Ectodermal cell (in vitro differentiated cells): ENCODE measurements around the gene RPS19BP1. TPM values are rescaled to one million over a fixed set of nuclear protein-coding genes. Genes with fewer than 3 reads are reported as not detected.

Experiments used
- H3K27ac ChIP-seq: 2 replicates; pipeline ENCODE4 v1.7.0; 2013; ENCODE audit warnings: mild to moderate bottlenecking, low read depth, low read length; ENCODE audit not compliant: insufficient read depth, poor library complexity, severe bottlenecking
- H3K27me3 ChIP-seq: 2 replicates; pipeline ENCODE4 v1.7.0; 2013; ENCODE audit warnings: mild to moderate bottlenecking, low read length; ENCODE audit not compliant: insufficient read depth, control insufficient read depth, poor library complexity, severe bottlenecking
- H3K36me3 ChIP-seq: one replicate; pipeline ENCODE4 v1.7.0; 2013; ENCODE audit warnings: low read length; ENCODE audit not compliant: control insufficient read depth, insufficient read depth
- H3K4me1 ChIP-seq: one replicate; pipeline ENCODE4 v1.7.0; 2013; ENCODE audit warnings: low read length; ENCODE audit not compliant: control insufficient read depth, insufficient read depth
- H3K4me3 ChIP-seq: 2 replicates; pipeline ENCODE4 v1.7.0; 2013; ENCODE audit warnings: low read depth, low read length, control low read depth; ENCODE audit not compliant: insufficient read depth
- H3K9me3 ChIP-seq: 2 replicates; pipeline ENCODE4 v1.7.0; 2013; ENCODE audit warnings: mild to moderate bottlenecking, low read length, moderate library complexity; ENCODE audit not compliant: control insufficient read depth
- WGBS, 2 experiments: methylation state at CpG; one replicate each; pipeline ENCODE4 v1.1.7; 2013; ENCODE audit warnings: missing lambda C conversion rate in 2 of 2; 5-methylcytosine and 5-hydroxymethylcytosine counted together
- polyA plus RNA-seq, 4 experiments: library from polyadenylated mRNA; stranded (reverse); fragments of 50-300 nt; gene quantifications; one replicate each; pipeline ENCODE4 v1.2.3, GENCODE V29; 2013

RPS19BP1 gene
- polyA plus RNA-seq (2013, experiment 1 of 4): 67.8 TPM
- 69.3 TPM for polyA plus RNA-seq (2013, experiment 2 of 4)
- 68.2 TPM for polyA plus RNA-seq (2013, experiment 3 of 4)
- 79.0 TPM for polyA plus RNA-seq (2013, experiment 4 of 4)

GRCh38 chr22:39532215-39533073 lies at the start of gene RPS19BP1:
Gene RPS19BP1, minus strand, starts transcription at chr22:39532748. Its CDS starts 10 bp downstream, at chr22:39532738.
- H3K27ac ChIP-seq: no peak within 1 kb of the TSS
- 1% methylated on average over 67 of the region's 67 CpGs for WGBS, 2 experiments

DNA sequence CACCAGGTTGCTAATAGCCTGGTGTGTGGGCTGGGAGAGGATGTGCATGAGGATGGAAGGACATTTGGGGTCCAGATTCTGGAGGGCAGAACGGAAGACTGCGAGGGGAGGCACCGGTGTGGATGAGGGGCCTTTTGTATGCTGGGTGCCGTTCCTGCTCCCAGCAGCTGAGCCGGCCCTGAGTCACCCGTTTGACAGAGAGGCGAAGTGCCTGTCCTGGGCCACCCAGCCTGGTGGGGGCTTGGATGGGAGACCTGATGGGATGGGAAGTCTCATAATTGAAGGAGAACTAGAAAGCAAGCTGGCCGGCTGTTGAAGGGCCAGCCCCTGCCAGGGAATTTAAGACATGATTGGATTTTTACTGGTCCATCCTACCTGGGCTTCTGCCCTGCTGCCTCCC lies 48.8 kb upstream of the RPS19BP1 start:
- Histone ChIP-seq H3K27me3 (no peaks in the 10 kb centered on the region), H3K9me3 (no peaks in the 10 kb centered on the region)

More at GRCh38 chr22:39532215-39533073, at the start of gene RPS19BP1:
- no peaks in the 10 kb centered on the region for H3K27me3 ChIP-seq
- peaks cover 6% of the 10 kb centered on the region for H3K36me3 ChIP-seq
- H3K4me1 ChIP-seq: peaks cover 29% of the 10 kb centered on the region
- H3K4me3 ChIP-seq: peak within 1 kb of the TSS; percentile 100
- no peaks in the 10 kb centered on the region for H3K9me3 ChIP-seq

DNA sequence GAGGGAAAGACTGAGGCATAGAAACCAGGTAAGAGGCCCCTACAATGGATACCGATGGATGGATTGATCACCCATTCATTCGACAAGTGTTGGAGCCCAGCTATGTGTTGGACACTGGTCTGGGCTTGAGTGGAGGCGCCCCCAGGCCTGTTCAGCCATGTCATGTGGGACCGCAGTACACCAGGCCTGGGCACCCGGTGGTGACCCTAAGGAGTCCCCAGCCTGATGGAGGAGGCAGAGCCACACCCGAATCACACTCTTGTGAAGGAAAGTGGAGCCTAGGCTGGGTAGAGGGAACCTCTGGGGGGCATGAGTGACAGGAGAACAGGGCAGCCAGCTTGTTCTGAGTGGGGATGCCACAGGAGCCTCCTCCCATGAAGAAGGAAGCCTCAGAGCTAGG lies 48.2 kb upstream of the RPS19BP1 start:
- Histone ChIP-seq H3K4me3 (no peak overlapping the region), H3K4me1 (no peaks in the 10 kb centered on the region), H3K9me3 (no peaks in the 10 kb centered on the region), H3K36me3 (no peaks in the 10 kb centered on the region), H3K27me3 (no peaks in the 10 kb centered on the region), H3K27ac (no peak overlapping the region)
- WGBS, 2 experiments: 95 to 96% methylated on average over 6 of the region's 6 CpGs

More for the DNA sequence above, 48.8 kb upstream of the RPS19BP1 start:
- no peaks in the 10 kb centered on the region for H3K36me3 ChIP-seq
- WGBS, 2 experiments: 94% methylated on average over 8 of the region's 8 CpGs
- no peak overlapping the region for H3K27ac ChIP-seq
- no peak overlapping the region for H3K4me3 ChIP-seq
- no peaks in the 10 kb centered on the region for H3K4me1 ChIP-seq

DNA sequence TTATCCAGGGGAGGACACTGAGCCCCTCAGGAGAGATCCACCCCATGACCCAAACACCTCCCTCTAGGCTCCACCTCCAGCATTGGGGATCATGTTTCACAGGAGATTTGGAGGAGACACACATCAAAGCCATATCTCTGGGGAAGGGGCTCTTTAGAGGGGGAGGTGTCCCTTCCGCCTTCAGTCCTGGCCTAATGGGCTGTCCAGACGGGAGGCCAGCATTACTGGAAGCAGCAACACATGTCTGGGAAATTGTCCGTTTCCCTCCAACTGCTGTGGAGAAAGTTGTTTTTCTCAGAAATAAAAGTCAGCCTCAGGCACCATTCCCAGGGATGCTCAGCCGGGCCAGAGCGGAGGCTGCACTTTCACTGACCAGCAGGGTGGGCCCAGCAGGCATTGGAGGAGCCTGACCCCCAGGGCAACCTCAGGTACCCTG lies 47.5 kb upstream of the RPS19BP1 start:
- no peak overlapping the region for H3K27ac ChIP-seq
- no peaks in the 10 kb centered on the region for H3K36me3 ChIP-seq
- H3K4me3 ChIP-seq: no peak overlapping the region
- WGBS, 2 experiments: 63 to 70% methylated on average over 5 of the region's 5 CpGs
- H3K27me3 ChIP-seq: no peaks in the 10 kb centered on the region
- H3K4me1 ChIP-seq: no peaks in the 10 kb centered on the region
- H3K9me3 ChIP-seq: no peaks in the 10 kb centered on the region

DNA sequence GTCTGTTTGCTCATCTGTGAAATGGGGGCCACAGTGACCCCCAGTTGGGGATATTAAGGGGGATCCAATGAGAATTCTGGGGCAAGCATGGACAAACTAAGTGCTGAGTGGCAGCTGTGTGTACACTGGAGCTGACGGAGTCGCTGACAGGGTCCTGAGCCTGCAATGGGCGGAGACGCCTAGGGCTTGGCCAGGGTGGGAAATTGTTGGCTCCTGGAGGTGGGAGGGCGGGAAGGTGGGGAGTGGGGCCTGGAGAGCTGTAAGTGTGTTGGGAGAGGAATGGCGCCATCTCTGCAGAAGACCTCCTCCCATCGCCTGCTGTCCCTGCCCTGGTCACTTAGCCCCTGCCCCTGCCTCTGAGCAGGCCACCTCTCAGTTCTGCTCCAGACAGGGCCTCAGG lies 45.4 kb upstream of the RPS19BP1 start:
- Histone ChIP-seq H3K4me3 (no peak overlapping the region), H3K4me1 (no peaks in the 10 kb centered on the region), H3K27me3 (no peaks in the 10 kb centered on the region), H3K9me3 (no peaks in the 10 kb centered on the region), H3K27ac (no peak overlapping the region), H3K36me3 (no peaks in the 10 kb centered on the region)
- 92 to 95% methylated on average over 7 of the region's 7 CpGs for WGBS, 2 experiments

DNA sequence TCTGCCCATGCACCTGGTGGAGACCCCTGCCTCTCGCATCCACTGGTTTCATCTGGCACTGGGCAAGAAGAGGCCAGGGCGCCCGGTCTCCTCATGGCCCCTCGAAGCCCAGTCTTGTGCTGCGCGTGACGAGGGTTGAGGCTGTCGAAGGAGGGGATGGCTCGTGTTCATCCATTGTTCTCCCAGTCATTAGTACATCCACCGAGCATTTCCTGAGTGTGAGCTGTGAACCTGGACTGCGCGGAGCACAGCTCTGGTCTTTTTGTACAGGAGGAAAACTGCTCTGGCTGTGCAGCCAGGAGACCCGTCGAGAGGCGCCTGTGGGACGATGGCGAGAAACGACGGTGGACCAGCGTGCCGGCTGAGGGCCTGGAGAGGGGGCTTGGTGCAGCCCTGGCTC lies 44.8 kb upstream of the RPS19BP1 start:
- Histone ChIP-seq H3K27ac (no peak overlapping the region), H3K4me1 (no peaks in the 10 kb centered on the region), H3K9me3 (no peaks in the 10 kb centered on the region), H3K36me3 (no peaks in the 10 kb centered on the region), H3K4me3 (no peak overlapping the region), H3K27me3 (no peaks in the 10 kb centered on the region)
- 95 to 97% methylated on average over 21 of the region's 21 CpGs for WGBS, 2 experiments

DNA sequence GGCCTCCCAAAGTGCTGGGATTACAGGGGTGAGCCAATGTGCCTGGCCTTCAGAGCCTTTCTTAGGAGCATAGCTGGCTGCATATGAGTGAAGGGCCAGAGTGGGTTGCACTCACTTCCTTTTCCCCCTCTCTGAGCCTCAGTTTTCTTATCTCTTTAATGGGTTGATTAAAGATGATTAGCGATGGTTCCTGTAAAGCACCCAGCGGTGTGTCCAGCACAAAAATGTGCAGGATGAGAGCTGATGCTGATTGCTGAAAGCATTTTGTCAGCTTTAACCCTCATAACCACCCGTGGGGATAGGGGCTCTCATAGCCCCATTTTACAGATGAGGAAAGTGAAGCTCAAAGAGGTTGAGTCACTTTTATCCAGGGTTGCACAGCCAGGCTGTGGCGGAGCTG lies 43.5 kb upstream of the RPS19BP1 start:
- 93 to 94% methylated on average over 4 of the region's 4 CpGs for WGBS, 2 experiments
- Histone ChIP-seq H3K36me3 (no peaks in the 10 kb centered on the region), H3K9me3 (no peaks in the 10 kb centered on the region), H3K4me1 (no peaks in the 10 kb centered on the region), H3K27ac (no peak overlapping the region), H3K4me3 (no peak overlapping the region), H3K27me3 (no peaks in the 10 kb centered on the region)

DNA sequence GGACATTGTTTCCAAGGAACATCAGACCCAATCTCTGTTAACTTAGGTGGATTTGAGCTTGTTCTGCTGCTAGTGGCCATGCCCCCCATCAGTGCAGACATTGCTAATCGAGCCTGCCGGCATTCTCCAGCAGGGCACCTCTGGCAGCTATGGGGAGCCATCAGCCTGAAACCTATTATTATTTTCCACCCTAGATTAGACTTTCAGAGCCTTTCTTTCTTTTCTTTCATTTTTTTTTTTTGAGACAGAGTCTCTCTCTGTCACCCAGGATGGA lies 42.9 kb upstream of the RPS19BP1 start:
- Histone ChIP-seq H3K27me3 (no peaks in the 10 kb centered on the region), H3K36me3 (no peaks in the 10 kb centered on the region), H3K9me3 (no peaks in the 10 kb centered on the region), H3K27ac (no peak overlapping the region), H3K4me1 (no peaks in the 10 kb centered on the region), H3K4me3 (no peak overlapping the region)
- 89 to 93% methylated on average over 2 of the region's 2 CpGs for WGBS, 2 experiments

DNA sequence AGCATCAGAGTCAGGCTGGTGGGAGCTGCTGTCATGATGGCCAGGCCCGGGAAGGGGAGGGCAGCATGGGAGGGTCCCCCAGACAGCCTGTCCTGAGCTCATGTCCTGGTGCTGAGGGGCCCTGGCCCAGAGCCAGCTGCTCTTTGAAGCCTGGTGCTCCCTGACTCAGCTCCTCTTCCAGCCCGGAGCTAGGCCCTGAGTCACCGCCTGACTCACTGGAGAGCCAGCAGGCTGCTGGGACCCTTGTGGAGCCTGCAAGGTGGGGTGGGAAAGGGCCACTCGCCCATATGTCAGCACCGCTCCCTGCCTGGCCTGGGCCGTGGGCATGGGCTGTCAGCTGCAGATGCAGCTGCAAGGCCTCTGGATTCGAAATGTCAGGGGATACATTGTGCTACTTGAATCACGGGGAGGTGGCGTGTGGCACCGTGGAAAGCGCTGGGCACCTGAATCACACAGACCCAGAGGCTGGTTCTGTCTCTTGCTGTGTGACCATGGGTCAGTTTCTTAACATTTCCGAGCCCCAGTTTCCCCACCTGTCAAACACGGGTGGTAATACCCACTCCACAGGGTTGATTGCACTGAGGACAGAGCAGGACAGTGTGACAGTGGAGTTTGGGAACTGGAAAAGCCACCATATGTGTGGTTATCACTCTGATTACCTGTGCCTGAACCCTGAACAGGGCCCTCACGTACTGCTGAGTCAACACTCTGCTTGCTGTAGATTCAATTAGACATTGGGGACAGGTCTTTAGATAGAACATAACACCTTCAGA lies 42.4 kb upstream of the RPS19BP1 start:
- H3K27ac ChIP-seq: no peak overlapping the region
- 90% methylated on average over 14 of the region's 14 CpGs for WGBS, 2 experiments
- no peaks in the 10 kb centered on the region for H3K9me3 ChIP-seq
- no peak overlapping the region for H3K4me3 ChIP-seq
- H3K36me3 ChIP-seq: no peaks in the 10 kb centered on the region
- H3K27me3 ChIP-seq: no peaks in the 10 kb centered on the region
- no peaks in the 10 kb centered on the region for H3K4me1 ChIP-seq

DNA sequence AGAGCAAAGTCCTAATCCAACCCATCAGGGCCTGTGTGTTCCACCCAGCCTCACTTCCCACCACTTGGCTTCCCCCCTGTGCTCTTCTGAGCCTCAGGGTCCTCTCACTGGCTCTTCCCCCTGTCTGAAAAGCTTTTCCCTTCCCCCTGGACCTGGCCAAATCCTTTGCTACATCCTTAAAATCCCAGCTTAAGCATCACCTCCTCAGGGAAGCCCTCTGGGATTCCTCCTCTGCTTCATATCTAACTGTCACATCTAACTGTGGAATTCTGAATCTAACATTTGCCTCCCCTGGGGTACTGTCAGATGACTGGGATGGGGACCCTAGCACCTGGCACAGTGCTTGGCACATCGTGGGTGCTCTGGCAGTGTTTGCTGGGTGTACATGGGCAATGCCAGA lies 39.0 kb upstream of the RPS19BP1 start:
- Histone ChIP-seq H3K4me1 (no peaks in the 10 kb centered on the region), H3K27ac (no peak overlapping the region), H3K36me3 (no peaks in the 10 kb centered on the region), H3K27me3 (no peaks in the 10 kb centered on the region), H3K9me3 (no peaks in the 10 kb centered on the region), H3K4me3 (no peak overlapping the region)
- 86% methylated on average over 1 of the region's 1 CpG for WGBS, 2 experiments
